ENCODE results near the gene P2RY6.

- TF ChIP-seq REST (IDR thresholded peaks at IDR 0.05; ENCODE audit: low read depth, low read length) (no peak), JUNB (IDR thresholded peaks at IDR 0.05) (no peak), NFIC (IDR thresholded peaks at IDR 0.05; ENCODE audit: low read depth, low read length) (no peak), NFYB (IDR thresholded peaks at IDR 0.05; ENCODE audit: insufficient read depth, low read depth, low read length) (no peak), CBFB (IDR thresholded peaks at IDR 0.05; ENCODE audit: low read depth) (no peak), POLR2AphosphoS5 (IDR thresholded peaks at IDR 0.05; ENCODE audit: low read length) (no peak), CTCF (IDR thresholded peaks at IDR 0.05 in 2 of 3, conservative IDR thresholded peaks at IDR 0.05 in 1 of 3; ENCODE audit: control insufficient read depth in 2 of 3, extremely low read depth in 1 of 3, insufficient read depth in 1 of 3, low read depth in 3 of 3, low read length in 3 of 3) (no peak), MXI1 (IDR thresholded peaks at IDR 0.05; ENCODE audit: low read depth, low read length) (no peak), ASH2L (IDR thresholded peaks at IDR 0.05; ENCODE audit: borderline replicate concordance, low read depth) (no peak), PML (IDR thresholded peaks at IDR 0.05; ENCODE audit: low read length) (no peak), ZNF207 (IDR thresholded peaks at IDR 0.05; ENCODE audit: borderline replicate concordance) (no peak)
Measured at GRCh38 chr11:73287400-73288101, 15.4 kb downstream of the P2RY6 start.
